Tibial nerve (tissue), 4 donors: ENCODE data around the gene CLEC16A.

Source experiments
- CTCF ChIP-seq, 5 experiments: fragments of 200-600 bp in 3 of 5; fragments of 450-650 bp in 2 of 5; sonication (generic) in 3 of 5; IDR thresholded peaks; one replicate each; pipeline ENCODE4 v1.5.1; 2016 to 2019; ENCODE audit warnings: antibody characterized with exemption in 5 of 5, mild to moderate bottlenecking in 3 of 5, moderate library complexity in 2 of 5
- EP300 ChIP-seq, 2 donors: sonication (generic); formaldehyde crosslinking; IDR thresholded peaks; one replicate each; pipeline ENCODE4 v1.6.1; 2017; ENCODE audit warnings: antibody characterized with exemption in 2 of 2, mild to moderate bottlenecking in 1 of 2
- POLR2A ChIP-seq, 2 donors: fragments of 450-650 bp; IDR thresholded peaks; one replicate each; pipeline ENCODE4 v1.6.1; 2017; ENCODE audit warnings: antibody characterized with exemption in 2 of 2, mild to moderate bottlenecking in 2 of 2, moderate library complexity in 2 of 2

- TF ChIP-seq CTCF (IDR thresholded peaks at IDR 0.05) (no peak), EP300 (IDR thresholded peaks at IDR 0.05) (no peak), POLR2A (IDR thresholded peaks at IDR 0.05) (no peak)
Measured at GRCh38 chr16:11212798-11213196, 268.4 kb downstream of the CLEC16A start.
